A673 (cell line): ENCODE results near the gene CARF. TPM values are rescaled to one million over a fixed set of nuclear protein-coding genes. Genes with fewer than 3 reads are reported as not detected.

Experiments
- BruUV-seq: library from RNA; stranded (reverse); fragments of 400-500 nt; replicated peaks from 2 replicates; lab custom pipeline; 2021; lab: Mats Ljungman, UMichigan
- CTCF ChIA-PET: fragments of 300-600 bp; sonication (Branson Sonifier 250); formaldehyde crosslinking; loops from one replicate; lab custom pipeline; 2022; ENCODE audit warnings: antibody characterized with exemption; lab: Charles Lee
- POLR2A ChIA-PET: fragments of 300-600 bp; sonication (Branson Sonifier 250); formaldehyde crosslinking; loops from one replicate; lab custom pipeline; 2022; ENCODE audit warnings: antibody characterized with exemption; ENCODE audit not compliant: low non-redundant PET; lab: Charles Lee
- DNase-seq: peaks from one replicate; pipeline ENCODE4 v3.0.0-alpha.2; 2015; ENCODE audit warnings: low spot score
- H3K27ac ChIP-seq: fragments of 200-600 bp; sonication (generic); 2 replicates; pipeline ENCODE4 v1.5.1; 2016; ENCODE audit warnings: mixed run types, low read depth, mild to moderate bottlenecking, mixed read lengths, antibody characterized with exemption, low read length; ENCODE audit not compliant: poor library complexity, severe bottlenecking
- H3K27me3 ChIP-seq: fragments of 200-600 bp; sonication (generic); replicated peaks from 2 replicates; pipeline ENCODE4 v1.6.1; 2017; ENCODE audit warnings: mixed run types, low read depth, mild to moderate bottlenecking, mixed read lengths, antibody characterized with exemption, low read length; ENCODE audit not compliant: insufficient read depth, poor library complexity
- H3K36me3 ChIP-seq: fragments of 200-600 bp; sonication (generic); 2 replicates; pipeline ENCODE4 v1.6.1; 2016; ENCODE audit warnings: mixed run types, mild to moderate bottlenecking, mixed read lengths, antibody characterized with exemption, low read length; ENCODE audit not compliant: insufficient read depth, poor library complexity, severe bottlenecking
- H3K4me1 ChIP-seq: fragments of 200-600 bp; sonication (generic); 2 replicates; pipeline ENCODE4 v1.6.1; 2017; ENCODE audit warnings: mixed run types, mild to moderate bottlenecking, mixed read lengths, antibody characterized with exemption, low read length; ENCODE audit not compliant: insufficient read depth, poor library complexity, severe bottlenecking
- H3K4me3 ChIP-seq: fragments of 200-600 bp; sonication (generic); 2 replicates; pipeline ENCODE4 v1.5.1; 2016; ENCODE audit warnings: low read depth, mixed run types, mild to moderate bottlenecking, mixed read lengths, low read length; ENCODE audit not compliant: poor library complexity, severe bottlenecking
- H3K9me3 ChIP-seq: fragments of 200-600 bp; sonication (generic); 2 replicates; pipeline ENCODE4 v1.6.1; 2016; ENCODE audit warnings: mixed run types, low read depth, mild to moderate bottlenecking, mixed read lengths, antibody characterized with exemption, low read length; ENCODE audit not compliant: poor library complexity, severe bottlenecking
- CTCF ChIP-seq: fragments of 300-800, 200-600 bp; sonication (generic); conservative IDR thresholded peaks from 2 replicates; pipeline ENCODE4 v1.5.1; 2017; ENCODE audit warnings: low read depth, mild to moderate bottlenecking, antibody characterized with exemption, low read length, moderate library complexity, mixed read lengths
- EZH2 ChIP-seq: fragments of 200-600 bp; sonication (generic); IDR thresholded peaks from 2 replicates; pipeline ENCODE4 v1.6.1; 2017; ENCODE audit warnings: borderline replicate concordance, low read depth, mild to moderate bottlenecking, mixed read lengths, antibody characterized with exemption, low read length; ENCODE audit not compliant: poor library complexity, severe bottlenecking
- intact Hi-C: fragments of 100-400 bp; cut with micrococcal nuclease; formaldehyde crosslinking; loops from one replicate; pipeline ENCODE4 v1.10.0; 2022; ENCODE audit not compliant: unreplicated experiment
- total RNA-seq: library from RNA; stranded (reverse); gene quantifications from 2 replicates; pipeline ENCODE4 v1.2.3, GENCODE V29; 2021

CARF gene
- total RNA-seq, 1 experiment from 2014 or later = 5.1 TPM

GRCh38 chr2:203030545-203030944 is 118.5 kb downstream of the CARF start:
- Histone ChIP-seq H3K27me3 (no peaks in the 10 kb centered on the region), H3K4me3 (no peak overlapping the region), H3K27ac (no peak overlapping the region), H3K36me3 (no peaks in the 10 kb centered on the region), H3K4me1 (peaks cover 8% of the 10 kb centered on the region), H3K9me3 (no peaks in the 10 kb centered on the region)
- DNase-seq = no peak
- no peak for TF ChIP-seq CTCF
- TF ChIP-seq EZH2 = no peak
- intact Hi-C loops = no loop called here
- ChIA-PET POLR2A (no interaction called here), CTCF (no interaction called here)
- no TSS peak for BruUV-seq

- intact Hi-C loops = no loop called here
- Histone ChIP-seq H3K27me3 (no peaks in the 10 kb centered on the region), H3K4me3 (no peak overlapping the region), H3K36me3 (no peaks in the 10 kb centered on the region), H3K4me1 (peaks cover 13% of the 10 kb centered on the region), H3K27ac (no peak overlapping the region), H3K9me3 (no peaks in the 10 kb centered on the region)
- TF ChIP-seq EZH2 = no peak
- ChIA-PET CTCF (no interaction called here), POLR2A (no interaction called here)
- no peak for DNase-seq
- BruUV-seq = no TSS peak
Observed at GRCh38 chr2:203030991-203031390, 118.9 kb downstream of the CARF start.

- intact Hi-C loops = no loop called here
- no peaks in the 10 kb centered on the region for H3K36me3 ChIP-seq
- peaks cover 21% of the 10 kb centered on the region for H3K4me1 ChIP-seq
- no peak for TF ChIP-seq EZH2
- no peak for TF ChIP-seq CTCF
- no peaks in the 10 kb centered on the region for H3K9me3 ChIP-seq
- H3K27ac ChIP-seq = no peak overlapping the region
- BruUV-seq = no TSS peak
- ChIA-PET POLR2A (no interaction called here), CTCF (no interaction called here)
- H3K27me3 ChIP-seq = no peaks in the 10 kb centered on the region
- H3K4me3 ChIP-seq = no peak overlapping the region
- DNase-seq = no peak
Observed at GRCh38 chr2:203033395-203033794, 121.3 kb downstream of the CARF start.

- Histone ChIP-seq H3K4me1 (peaks cover 21% of the 10 kb centered on the region), H3K4me3 (no peak overlapping the region), H3K27me3 (no peaks in the 10 kb centered on the region), H3K27ac (no peak overlapping the region), H3K9me3 (no peaks in the 10 kb centered on the region), H3K36me3 (no peaks in the 10 kb centered on the region)
- ChIA-PET POLR2A (no interaction called here), CTCF (no interaction called here)
- no TSS peak for BruUV-seq
- intact Hi-C loops = no loop called here
- TF ChIP-seq CTCF (no peak), EZH2 (no peak)
- no peak for DNase-seq
Observed at GRCh38 chr2:203035879-203036470, 123.9 kb downstream of the CARF start.
